AG04450 (cell line): ENCODE results near the gene SRPK2. TPM values are rescaled to one million over a fixed set of nuclear protein-coding genes. Genes with fewer than 3 reads are reported as not detected.
"Not testable (repeated sequence)": the region's sequence is repeated elsewhere in the genome, so short reads cannot be mapped to it uniquely, and the experiment has no call there.

ENCODE experiments used
- CTCF ChIA-PET: fragments of 300-600, 350-600 bp; formaldehyde crosslinking; extraction: SDS; loops from one replicate; lab custom pipeline; 2022; ENCODE audit warnings: antibody characterized with exemption, inconsistent platforms; lab: Charles Lee
- POLR2A ChIA-PET: fragments of 350-600 bp; formaldehyde crosslinking; extraction: SDS; loops from one replicate; lab custom pipeline; 2021; ENCODE audit warnings: antibody characterized with exemption, inconsistent platforms; lab: Yijun Ruan, JAX
- DNase-seq: peaks from one replicate; pipeline ENCODE4 v3.0.0-alpha.2; 2011; ENCODE audit warnings: low read depth, low spot score
- H3K27ac ChIP-seq: one replicate; pipeline ENCODE4 v1.5.1; 2012; ENCODE audit warnings: low read depth, low read length, control low read depth
- H3K27me3 ChIP-seq: one replicate; pipeline ENCODE4 v1.6.0; 2012; ENCODE audit warnings: low read length; ENCODE audit not compliant: control insufficient read depth, insufficient read depth
- H3K4me3 ChIP-seq: 2 replicates; pipeline ENCODE4 v1.5.1; 2011; ENCODE audit warnings: mild to moderate bottlenecking, low read depth, low read length, control low read depth
- H3K9me3 ChIP-seq: 2 replicates; pipeline ENCODE4 v1.5.1; 2012; ENCODE audit warnings: low read length; ENCODE audit not compliant: control insufficient read depth, insufficient read depth
- CTCF ChIP-seq: IDR thresholded peaks from 2 replicates; pipeline ENCODE4 v1.5.1; 2011; ENCODE audit warnings: low read depth, low read length, control low read depth, inconsistent platforms
- polyA plus RNA-seq: library from polyadenylated mRNA; depleted of rRNA; stranded (reverse); fragments of >200 nt; gene quantifications from 2 replicates; pipeline ENCODE4 v1.2.3, GENCODE V29; 2011

Gene SRPK2
- polyA plus RNA-seq, 1 experiment: 22.4 TPM

GRCh38 chr7:105423987-105424386 is 35.3 kb upstream of the SRPK2 start:
- POLR2A ChIA-PET: no interaction called here
- Histone ChIP-seq H3K4me3 (no peak overlapping the region), H3K27me3 (no peaks in the 10 kb centered on the region), H3K27ac (no peak overlapping the region), H3K9me3 (no peaks in the 10 kb centered on the region)
- CTCF ChIA-PET: no interaction called here
- TF ChIP-seq CTCF: no peak
- no peak for DNase-seq

- no peak for DNase-seq
- no peak for TF ChIP-seq CTCF
- Histone ChIP-seq H3K27me3 (peaks cover 2% of the 10 kb centered on the region), H3K4me3 (no peak overlapping the region), H3K27ac (no peak overlapping the region), H3K9me3 (no peaks in the 10 kb centered on the region)
- CTCF ChIA-PET: interaction anchor here (0.7 to 1.1 kb wide), 2 partner anchors 12 to 15 kb away, joined by 3 read pairs; no protein-coding TSS in a partner anchor
- POLR2A ChIA-PET: interaction anchor here (0.6 kb wide), 1 partner anchor 32 kb away, joined by 7 read pairs; no protein-coding TSS in a partner anchor
These were observed 25.2 kb upstream of the SRPK2 start for GRCh38 chr7:105413887-105414437.

- H3K4me3 ChIP-seq, H3K27me3 ChIP-seq, H3K9me3 ChIP-seq, H3K27ac ChIP-seq, POLR2A ChIA-PET, CTCF ChIA-PET, DNase-seq: not testable (repeated sequence)
These were observed 22.1 kb upstream of the SRPK2 start for GRCh38 chr7:105410774-105411173.

GRCh38 chr7:105409775-105410174 is 21.1 kb upstream of the SRPK2 start:
- not testable (repeated sequence) for DNase-seq

GRCh38 chr7:105408791-105409410 is 20.2 kb upstream of the SRPK2 start:
- Histone ChIP-seq H3K27me3 (no peaks in the 10 kb centered on the region), H3K4me3 (no peak overlapping the region), H3K9me3 (no peaks in the 10 kb centered on the region), H3K27ac (no peak overlapping the region)
- DNase-seq: no peak
- ChIA-PET POLR2A (no interaction called here), CTCF (no interaction called here)
- TF ChIP-seq CTCF: no peak

More at GRCh38 chr7:105409775-105410174, 21.1 kb upstream of the SRPK2 start:
- CTCF ChIA-PET, H3K27me3 ChIP-seq, POLR2A ChIA-PET, H3K4me3 ChIP-seq, H3K9me3 ChIP-seq, H3K27ac ChIP-seq: not testable (repeated sequence)

GRCh38 chr7:105403128-105403527 is 14.4 kb upstream of the SRPK2 start:
- no peak overlapping the region for H3K4me3 ChIP-seq
- H3K9me3 ChIP-seq: peaks cover 5% of the 10 kb centered on the region; the same call in 1 of the 2 replicates
- H3K27me3 ChIP-seq: no peaks in the 10 kb centered on the region
- CTCF ChIA-PET: interaction anchor here (0.7 kb wide), 2 partner anchors 88 to 105 kb away, joined by 5 to 6 read pairs; no protein-coding TSS in a partner anchor
- TF ChIP-seq CTCF: no peak
- no peak for DNase-seq
- no peak overlapping the region for H3K27ac ChIP-seq
- POLR2A ChIA-PET: no interaction called here
